Choroid plexus epithelial cell (primary cell): ENCODE data around the gene SF3B3.

Experiments used
- DNase-seq: peaks from one replicate; pipeline ENCODE4 v3.0.0-alpha.2; 2010; ENCODE audit warnings: low read depth
- H3K4me3 ChIP-seq: 2 replicates; pipeline ENCODE4 v1.5.1; 2011; ENCODE audit warnings: low read depth, mild to moderate bottlenecking, control low read depth, low read length, moderate library complexity
- CTCF ChIP-seq: conservative IDR thresholded peaks from 2 replicates; pipeline ENCODE4 v1.5.1; 2011; ENCODE audit warnings: low read depth, mild to moderate bottlenecking, control low read depth, inconsistent platforms, low read length, moderate library complexity

The SF3B3 gene

GRCh38 chr16:70550082-70550481 lies 26.5 kb downstream of the SF3B3 start:
- DNase-seq: no peak
- no peak for TF ChIP-seq CTCF
- H3K4me3 ChIP-seq: no peak overlapping the region

GRCh38 chr16:70551788-70552187 lies 28.2 kb downstream of the SF3B3 start:
- no peak for TF ChIP-seq CTCF
- DNase-seq: no peak
- H3K4me3 ChIP-seq: no peak overlapping the region

GRCh38 chr16:70552675-70553074 lies 29.1 kb downstream of the SF3B3 start:
- no peak for DNase-seq
- no peak for TF ChIP-seq CTCF
- no peak overlapping the region for H3K4me3 ChIP-seq

GRCh38 chr16:70553645-70554044 lies 30.0 kb downstream of the SF3B3 start:
- TF ChIP-seq CTCF: no peak
- H3K4me3 ChIP-seq: no peak overlapping the region
- peak; percentile 89 for DNase-seq

- no peak overlapping the region for H3K4me3 ChIP-seq
- no peak for TF ChIP-seq CTCF
- peak; percentile 86 for DNase-seq
Measured at GRCh38 chr16:70556063-70556462, 32.4 kb downstream of the SF3B3 start.

GRCh38 chr16:70561623-70562022 lies 38.0 kb downstream of the SF3B3 start:
- no peak for TF ChIP-seq CTCF
- H3K4me3 ChIP-seq: no peak overlapping the region
- no peak for DNase-seq

GRCh38 chr16:70563636-70564035 lies 40.0 kb downstream of the SF3B3 start:
- H3K4me3 ChIP-seq: no peak overlapping the region
- TF ChIP-seq CTCF: no peak
- peak; percentile 39 for DNase-seq
